Endothelial cell of umbilical vein (primary cell): ENCODE data around the gene MED12. TPM values are rescaled to one million over a fixed set of nuclear protein-coding genes. Genes with fewer than 3 reads are reported as not detected.

Experiments
- BruUV-seq: library from RNA; stranded (reverse); fragments of 400-500 nt; replicated peaks from 2 replicates; lab custom pipeline; 2021; lab: Mats Ljungman, UMichigan
- CTCF ChIA-PET: fragments of 300-600, 350-600 bp; sonication (Branson Sonifier 250); formaldehyde crosslinking; loops from one replicate; lab custom pipeline; 2021; ENCODE audit warnings: antibody characterized with exemption, inconsistent platforms; lab: Charles Lee
- POLR2A ChIA-PET: fragments of 300-600, 350-600 bp; sonication (Branson Sonifier 250); formaldehyde crosslinking; loops from one replicate; lab custom pipeline; 2021; ENCODE audit warnings: antibody characterized with exemption, inconsistent platforms; lab: Charles Lee
- DNase-seq: peaks from one replicate; pipeline ENCODE4 v3.0.0-alpha.2; 2011; ENCODE audit warnings: low read depth, low spot score
- FAIRE-seq: peaks from 2 replicates; lab custom pipeline; 2011; peaks lifted over from hg19 to GRCh38; lab: Jason Lieb, UNC
- H2AFZ ChIP-seq: 2 replicates; pipeline ENCODE4 v1.6.0; 2012; ENCODE audit warnings: low read depth, low read length, control low read depth, inconsistent platforms
- H3K27ac ChIP-seq: 2 replicates; pipeline ENCODE4 v1.5.1; 2011; ENCODE audit warnings: low read depth, mild to moderate bottlenecking, control low read depth, low read length, moderate library complexity; ENCODE audit not compliant: insufficient read depth
- H3K27me3 ChIP-seq, 2 experiments: 2 replicates each; pipeline versions ENCODE4 v1.6.0 to v1.6.1; 2011; ENCODE audit warnings: low read length in 2 of 2, mixed read lengths in 1 of 2; ENCODE audit not compliant: control insufficient read depth in 2 of 2, insufficient read depth in 2 of 2
- H3K36me3 ChIP-seq, 2 experiments: 2 replicates in 1 of 2; 3 replicates in 1 of 2; pipeline ENCODE4 v1.5.1; 2011; ENCODE audit warnings: low read length in 2 of 2, mild to moderate bottlenecking in 1 of 2, moderate library complexity in 1 of 2; ENCODE audit not compliant: control insufficient read depth in 2 of 2, insufficient read depth in 2 of 2; ENCODE audit errors: extremely low read depth in 1 of 2
- H3K4me1 ChIP-seq: 3 replicates; pipeline ENCODE4 v1.5.1; 2011; ENCODE audit warnings: mild to moderate bottlenecking, low read length; ENCODE audit not compliant: control insufficient read depth, insufficient read depth; ENCODE audit errors: extremely low read depth
- H3K4me2 ChIP-seq: 2 replicates; pipeline ENCODE4 v1.6.1; 2011; ENCODE audit warnings: low read length, control low read depth, mixed read lengths; ENCODE audit not compliant: insufficient read depth
- H3K4me3 ChIP-seq, 3 experiments: fragments of 200-600 bp in 1 of 3; sonication (generic), shearing (Covaris generic) in 1 of 3; replicated peaks in 1 of 3; 2 replicates each; pipeline ENCODE4 v1.5.1; 2011 to 2016; ENCODE audit warnings: control low read depth in 3 of 3, low read length in 3 of 3, mild to moderate bottlenecking in 2 of 3, inconsistent platforms in 1 of 3, low read depth in 1 of 3, moderate library complexity in 1 of 3; ENCODE audit not compliant: insufficient read depth in 1 of 3
- H3K79me2 ChIP-seq: 2 replicates; pipeline ENCODE4 v1.6.0; 2012; ENCODE audit warnings: low read length, inconsistent platforms; ENCODE audit not compliant: control insufficient read depth, insufficient read depth
- H3K9ac ChIP-seq: replicated peaks from 2 replicates; pipeline ENCODE3; 2011; ENCODE audit warnings: low read length, control low read depth; ENCODE audit not compliant: insufficient read depth; ENCODE audit errors: extremely low read depth
- H3K9me1 ChIP-seq: replicated peaks from 3 replicates; pipeline ENCODE4 v1.6.0; 2011; ENCODE audit warnings: mild to moderate bottlenecking, low read length; ENCODE audit not compliant: control insufficient read depth, insufficient read depth; ENCODE audit errors: extremely low read depth
- H3K9me3 ChIP-seq: replicated peaks from 2 replicates; pipeline ENCODE4 v1.5.1; 2012; ENCODE audit warnings: low read length, inconsistent platforms; ENCODE audit not compliant: control insufficient read depth, insufficient read depth
- H4K20me1 ChIP-seq: replicated peaks from 2 replicates; pipeline ENCODE3; 2011; ENCODE audit warnings: mild to moderate bottlenecking, low read length; ENCODE audit not compliant: control insufficient read depth, insufficient read depth; ENCODE audit errors: extremely low read depth
- EZH2 ChIP-seq: IDR thresholded peaks from 2 replicates; pipeline ENCODE4 v1.6.1; 2012; ENCODE audit warnings: borderline replicate concordance, low read depth, mild to moderate bottlenecking, moderate library complexity, low read length, inconsistent platforms; ENCODE audit not compliant: severe bottlenecking
- GATA2 ChIP-seq: IDR thresholded peaks from 2 replicates; pipeline ENCODE4 v1.7.0; 2011; ENCODE audit warnings: low read depth, mild to moderate bottlenecking, moderate library complexity, mixed read lengths, low read length; ENCODE audit not compliant: insufficient read length, insufficient read depth
- JUN ChIP-seq: IDR thresholded peaks from 2 replicates; pipeline ENCODE4 v1.6.1; 2011; ENCODE audit warnings: borderline replicate concordance, low read depth; ENCODE audit not compliant: insufficient read length, insufficient read depth
- MYC ChIP-seq: IDR thresholded peaks from one replicate; pipeline ENCODE4 v1.6.1; 2011; ENCODE audit warnings: mild to moderate bottlenecking, low read depth, low read length
- POLR2A ChIP-seq: IDR thresholded peaks from 2 replicates; pipeline ENCODE4 v1.6.1; 2012; ENCODE audit warnings: low read depth, mild to moderate bottlenecking, control low read depth, low read length
- dilution Hi-C: fragments of 300-500 bp; cut with MboI; formaldehyde crosslinking; loops from one replicate; pipeline ENCODE4 v1.15.0; 2019; ENCODE audit warnings: low sequenced_read_pairs; ENCODE audit not compliant: extremely low pct_ligation_motif_present
- intact Hi-C: fragments of 100-400 bp; cut with micrococcal nuclease; formaldehyde crosslinking; loops from one replicate; pipeline ENCODE4 v1.10.0; 2022
- polyA plus RNA-seq, 4 experiments: library from polyadenylated mRNA; depleted of rRNA in 3 of 4; stranded (reverse) in 3 of 4; unstranded in 1 of 4; fragments of >200 nt; gene quantifications; 2 replicates each; pipeline versions ENCODE4 v1.2.1 to v1.2.3, GENCODE V29; 2011 to 2012; ENCODE audit warnings: missing spikeins in 1 of 4
- total RNA-seq: library from RNA; stranded (reverse); gene quantifications from 2 replicates; pipeline ENCODE4 v1.2.3, GENCODE V29; 2021
- TF ChIP-seq, protein P1 (sequence below), 2 donors: IDR thresholded peaks; 1 replicate in 1 of 2; 2 replicates in 1 of 2; pipeline ENCODE4 v1.5.1; 2011; ENCODE audit warnings: low read length in 2 of 2, mild to moderate bottlenecking in 2 of 2, moderate library complexity in 2 of 2, control low read depth in 1 of 2, inconsistent platforms in 1 of 2, low read depth in 1 of 2; ENCODE audit not compliant: insufficient read depth in 1 of 2; ENCODE audit errors: extremely low read depth in 1 of 2
- TF ChIP-seq, protein P2 (sequence below): IDR thresholded peaks from 2 replicates; pipeline ENCODE4 v1.6.1; 2011; ENCODE audit not compliant: insufficient read depth, insufficient read length

MED12 gene
- total and polyA plus RNA-seq, 2 donors (not counting 3 experiments of a cell fraction or from before 2014, with no cell fraction given), result 28.1 to 65.3 TPM

DNA sequence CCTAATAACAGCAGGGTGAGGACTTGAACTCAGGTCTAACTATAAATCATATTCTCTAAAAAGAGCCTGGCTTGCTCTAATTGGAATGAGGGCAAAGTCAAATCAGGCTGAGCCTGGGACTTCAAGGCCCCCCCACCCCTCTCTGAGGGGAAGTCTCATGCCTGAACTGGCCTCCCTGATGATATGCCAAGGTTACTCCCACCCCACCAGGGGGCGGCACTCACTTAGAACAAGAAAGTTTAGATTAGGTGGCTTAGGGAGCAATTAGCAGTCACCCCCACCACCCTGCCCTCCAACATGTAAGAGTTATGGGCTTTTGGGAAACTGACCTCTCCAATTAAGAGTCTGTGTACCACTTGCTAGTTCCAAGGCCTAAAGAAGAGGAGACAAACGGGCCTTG, 20.1 kb upstream of the MED12 start:
- CTCF ChIA-PET, result no interaction called here
- Histone ChIP-seq H3K4me3 (no peak overlapping the region), H3K9me1 (no peaks in the 10 kb centered on the region), H3K4me1 (peaks cover 6% of the 10 kb centered on the region), H3K9me3 (no peaks in the 10 kb centered on the region), H3K36me3 (no peaks in the 10 kb centered on the region), H3K27ac (no peak overlapping the region), H4K20me1 (no peaks in the 10 kb centered on the region), H3K27me3 (peaks cover 0 to 1% of the 10 kb centered on the region in 2 experiments), H2AFZ (no peak overlapping the region), H3K9ac (no peak overlapping the region), H3K79me2 (no peaks in the 10 kb centered on the region), H3K4me2 (no peak overlapping the region)
- no TSS peak for BruUV-seq
- dilution Hi-C loops, result no loop called here
- intact Hi-C loops, result loop anchor here (1.0 to 2.0 kb wide), 3 partner anchors 20 to 80 kb away; partner anchors contain the start of gene MED12
- POLR2A ChIA-PET, result no interaction called here
- DNase-seq (peak; percentile 53), FAIRE-seq (peak; percentile 71)
- TF ChIP-seq, protein P1, sequence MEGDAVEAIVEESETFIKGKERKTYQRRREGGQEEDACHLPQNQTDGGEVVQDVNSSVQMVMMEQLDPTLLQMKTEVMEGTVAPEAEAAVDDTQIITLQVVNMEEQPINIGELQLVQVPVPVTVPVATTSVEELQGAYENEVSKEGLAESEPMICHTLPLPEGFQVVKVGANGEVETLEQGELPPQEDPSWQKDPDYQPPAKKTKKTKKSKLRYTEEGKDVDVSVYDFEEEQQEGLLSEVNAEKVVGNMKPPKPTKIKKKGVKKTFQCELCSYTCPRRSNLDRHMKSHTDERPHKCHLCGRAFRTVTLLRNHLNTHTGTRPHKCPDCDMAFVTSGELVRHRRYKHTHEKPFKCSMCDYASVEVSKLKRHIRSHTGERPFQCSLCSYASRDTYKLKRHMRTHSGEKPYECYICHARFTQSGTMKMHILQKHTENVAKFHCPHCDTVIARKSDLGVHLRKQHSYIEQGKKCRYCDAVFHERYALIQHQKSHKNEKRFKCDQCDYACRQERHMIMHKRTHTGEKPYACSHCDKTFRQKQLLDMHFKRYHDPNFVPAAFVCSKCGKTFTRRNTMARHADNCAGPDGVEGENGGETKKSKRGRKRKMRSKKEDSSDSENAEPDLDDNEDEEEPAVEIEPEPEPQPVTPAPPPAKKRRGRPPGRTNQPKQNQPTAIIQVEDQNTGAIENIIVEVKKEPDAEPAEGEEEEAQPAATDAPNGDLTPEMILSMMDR (IDR thresholded peaks at IDR 0.05; ENCODE audit: extremely low read depth in 1 of 2, insufficient read depth in 1 of 2, low read depth in 1 of 2, low read length in 2 of 2), result peak; percentile 41 to 49
- TF ChIP-seq MYC, result no peak
- TF ChIP-seq EZH2, result no peak
- TF ChIP-seq POLR2A, result no peak
- TF ChIP-seq JUN, result no peak
- TF ChIP-seq, protein P2, sequence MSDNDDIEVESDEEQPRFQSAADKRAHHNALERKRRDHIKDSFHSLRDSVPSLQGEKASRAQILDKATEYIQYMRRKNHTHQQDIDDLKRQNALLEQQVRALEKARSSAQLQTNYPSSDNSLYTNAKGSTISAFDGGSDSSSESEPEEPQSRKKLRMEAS, result no peak
- no peak for TF ChIP-seq GATA2
